ENCODE data around the gene DGKB. TPM values are rescaled to one million over a fixed set of nuclear protein-coding genes. Genes with fewer than 3 reads are reported as not detected.

DGKB gene
- total and polyA plus RNA-seq, 8 donors = 0.20 to 260 (median 3.2) TPM; not detected in 4

GRCh38 chr7:14115701-14116100 is 786.9 kb downstream of the DGKB start:
- TF ChIP-seq POLR2A (IDR thresholded peaks at IDR 0.05) (no peak), CTCF (IDR thresholded peaks at IDR 0.05) (no peak), EP300 (IDR thresholded peaks at IDR 0.05) (no peak), POLR2AphosphoS5 (IDR thresholded peaks at IDR 0.05) (no peak)
- Histone ChIP-seq H3K4me1 (no peaks in the 10 kb centered on the region), H3K36me3 (no peaks in the 10 kb centered on the region), H3K27ac (no peak overlapping the region), H3K9me3 (no peaks in the 10 kb centered on the region), H3K4me3 (no peak overlapping the region), H3K27me3 (no peaks in the 10 kb centered on the region)
- WGBS, 5 donors = 72 to 89% (median 77%) methylated on average over 2 of the region's 2 CpGs
- DNase-seq = no peak
- intact Hi-C loops (cut with DNase I; ENCODE audit: low total_unique reads) = no loop called here

GRCh38 chr7:14104861-14105260 is 797.7 kb downstream of the DGKB start:
- no peak overlapping the region for H3K27ac ChIP-seq
- peaks cover 0 to 4% (median 0%) of the 10 kb centered on the region in 4 donors for H3K9me3 ChIP-seq
- TF ChIP-seq POLR2AphosphoS5 (IDR thresholded peaks at IDR 0.05) (no peak), EP300 (IDR thresholded peaks at IDR 0.05) (no peak), POLR2A (IDR thresholded peaks at IDR 0.05) (no peak), CTCF (IDR thresholded peaks at IDR 0.05) (no peak)
- DNase-seq = no peak
- no peak overlapping the region for H3K4me3 ChIP-seq
- H3K36me3 ChIP-seq = no peaks in the 10 kb centered on the region
- intact Hi-C loops (cut with DNase I; ENCODE audit: low total_unique reads) = no loop called here
- H3K4me1 ChIP-seq = no peaks in the 10 kb centered on the region
- 71 to 77% (median 77%) methylated on average over 3 of the region's 3 CpGs for WGBS, 5 donors
- H3K27me3 ChIP-seq = no peaks in the 10 kb centered on the region

GRCh38 chr7:14096159-14096558 is 806.4 kb downstream of the DGKB start:
- no peaks in the 10 kb centered on the region for H3K9me3 ChIP-seq
- H3K36me3 ChIP-seq = no peaks in the 10 kb centered on the region
- WGBS, 5 donors = 83 to 94% (median 91%) methylated on average over 1 of the region's 1 CpG
- no peak for DNase-seq
- no peaks in the 10 kb centered on the region for H3K4me1 ChIP-seq
- no peak overlapping the region for H3K27ac ChIP-seq
- no peak for TF ChIP-seq POLR2AphosphoS5 (IDR thresholded peaks at IDR 0.05)
- no peak for TF ChIP-seq POLR2A (IDR thresholded peaks at IDR 0.05)
- no peak for TF ChIP-seq CTCF (IDR thresholded peaks at IDR 0.05)
- no peak for TF ChIP-seq EP300 (IDR thresholded peaks at IDR 0.05)
- intact Hi-C loops (cut with DNase I; ENCODE audit: low total_unique reads) = no loop called here
- no peak overlapping the region for H3K4me3 ChIP-seq
- H3K27me3 ChIP-seq = no peaks in the 10 kb centered on the region

GRCh38 chr7:14095233-14095950 is 807.2 kb downstream of the DGKB start:
- no peak overlapping the region for H3K27ac ChIP-seq
- H3K27me3 ChIP-seq = no peaks in the 10 kb centered on the region
- no peaks in the 10 kb centered on the region for H3K4me1 ChIP-seq
- H3K4me3 ChIP-seq = no peak overlapping the region
- DNase-seq = peak in 1 of 2 donors; percentile 1
- TF ChIP-seq POLR2A (IDR thresholded peaks at IDR 0.05) (no peak), CTCF (IDR thresholded peaks at IDR 0.05) (no peak), POLR2AphosphoS5 (IDR thresholded peaks at IDR 0.05) (no peak), EP300 (IDR thresholded peaks at IDR 0.05) (no peak)
- no peaks in the 10 kb centered on the region for H3K9me3 ChIP-seq
- 59 to 74% (median 72%) methylated on average over 4 of the region's 4 CpGs for WGBS, 5 donors
- intact Hi-C loops (cut with DNase I; ENCODE audit: low total_unique reads) = no loop called here
- H3K36me3 ChIP-seq = no peaks in the 10 kb centered on the region

Measured in stomach (tissue), 9 donors.